ENCODE data around the gene DENND5B.
"Not testable (repeated sequence)": the region's sequence is repeated elsewhere in the genome, so short reads cannot be mapped to it uniquely, and the experiment has no call there.

- TF ChIP-seq POLR2A, CTCF (IDR thresholded peaks at IDR 0.05): not testable (repeated sequence)
Observed at GRCh38 chr12:31377210-31377609, 213.7 kb downstream of the DENND5B start.

Data from heart left ventricle (tissue), 13 donors.